Activated naive CD4-positive, alpha-beta T cell treated with anti-CD3 and anti-CD28 coated beads for 36 hours (primary cell): ENCODE data around the gene DGKI. TPM values are rescaled to one million over a fixed set of nuclear protein-coding genes. Genes with fewer than 3 reads are reported as not detected.
"Not testable (repeated sequence)": the region's sequence is repeated elsewhere in the genome, so short reads cannot be mapped to it uniquely, and the experiment has no call there.

Source experiments
- CTCF ChIA-PET: fragments of 350-600 bp; sonication (Branson Sonifier 250); formaldehyde crosslinking; loops from one replicate; lab custom pipeline; 2021; ENCODE audit warnings: antibody characterized with exemption; lab: Charles Lee
- DNase-seq: peaks from one replicate; pipeline ENCODE4 v3.0.0-alpha.2; 2020
- H3K27ac Mint-ChIP-seq: one replicate; pipeline ENCODE4 v1.8.0; 2021; ENCODE audit warnings: mild to moderate bottlenecking, mixed read lengths
- H3K27me3 Mint-ChIP-seq: one replicate; pipeline ENCODE4 v1.8.0; 2021; ENCODE audit warnings: low read depth, mixed read lengths
- H3K36me3 Mint-ChIP-seq: one replicate; pipeline ENCODE4 v1.8.0; 2021; ENCODE audit warnings: low read depth, mixed read lengths
- H3K4me1 Mint-ChIP-seq: one replicate; pipeline ENCODE4 v1.8.0; 2021; ENCODE audit warnings: low read depth, mixed read lengths
- H3K4me3 Mint-ChIP-seq: one replicate; pipeline ENCODE4 v1.8.0; 2021; ENCODE audit warnings: mild to moderate bottlenecking, moderate library complexity, mixed read lengths
- H3K9me3 Mint-ChIP-seq: one replicate; pipeline ENCODE4 v1.8.0; 2021; ENCODE audit warnings: mixed read lengths
- intact Hi-C: fragments of 100-400 bp; cut with micrococcal nuclease; formaldehyde crosslinking; loops from one replicate; pipeline ENCODE4 v1.15.1; 2023
- total RNA-seq, 2 experiments: library from RNA; stranded (reverse); gene quantifications; one replicate each; pipeline ENCODE4 v1.2.3, GENCODE V29; 2021

The DGKI gene
- total RNA-seq, 2 experiments from 2014 or later: 2.0 to 2.7 TPM

DNA sequence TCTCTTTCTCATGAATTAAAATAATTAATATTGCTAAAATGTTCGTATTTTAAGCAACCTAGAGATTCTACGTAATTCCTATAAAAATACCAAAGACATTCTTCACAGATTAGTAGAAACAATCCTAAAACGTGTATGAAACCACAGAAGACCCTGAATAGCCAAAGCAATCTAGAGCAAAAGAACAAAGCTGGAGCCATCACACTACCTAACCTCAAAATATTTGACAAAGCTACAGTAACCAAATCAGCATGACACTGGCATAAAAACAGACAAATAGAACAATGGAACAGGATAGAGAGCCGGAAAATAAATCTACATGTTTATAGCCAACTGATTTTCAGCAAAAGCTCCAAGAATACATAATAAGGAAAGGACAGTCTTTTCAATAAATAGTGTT lies 397.8 kb downstream of the DGKI start:
- CTCF ChIA-PET: no interaction called here
- intact Hi-C loops: no loop called here
- H3K36me3 Mint-ChIP-seq: no peaks in the 10 kb centered on the region
- H3K27me3 Mint-ChIP-seq: peaks cover 4% of the 10 kb centered on the region
- no peaks in the 10 kb centered on the region for H3K4me1 Mint-ChIP-seq
- H3K27ac Mint-ChIP-seq: no peak overlapping the region
- no peak overlapping the region for H3K4me3 Mint-ChIP-seq
- H3K9me3 Mint-ChIP-seq: no peaks in the 10 kb centered on the region
- no peak for DNase-seq

DNA sequence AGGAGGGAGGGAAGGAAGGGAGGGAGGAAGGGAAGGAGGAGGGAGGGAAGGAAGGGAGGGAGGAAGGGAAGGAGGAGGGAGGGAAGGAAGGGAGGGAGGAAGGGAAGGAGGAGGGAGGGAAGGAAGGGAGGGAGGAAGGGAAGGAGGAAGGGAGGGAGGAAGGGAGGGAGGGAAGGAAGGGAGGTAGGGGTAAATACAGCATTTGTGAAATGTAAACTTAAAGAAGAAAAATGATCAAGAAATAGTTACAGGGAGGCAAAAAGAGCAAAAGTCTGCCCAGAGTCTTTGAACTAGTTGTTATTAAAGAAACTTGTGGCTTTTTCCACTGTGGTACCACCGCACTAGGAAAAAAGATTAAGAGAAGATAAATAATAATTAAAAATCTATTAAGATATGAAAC lies 398.2 kb downstream of the DGKI start:
- intact Hi-C loops, H3K4me3 Mint-ChIP-seq, H3K27ac Mint-ChIP-seq, H3K27me3 Mint-ChIP-seq, DNase-seq, H3K9me3 Mint-ChIP-seq, CTCF ChIA-PET, H3K36me3 Mint-ChIP-seq, H3K4me1 Mint-ChIP-seq: not testable (repeated sequence)

DNA sequence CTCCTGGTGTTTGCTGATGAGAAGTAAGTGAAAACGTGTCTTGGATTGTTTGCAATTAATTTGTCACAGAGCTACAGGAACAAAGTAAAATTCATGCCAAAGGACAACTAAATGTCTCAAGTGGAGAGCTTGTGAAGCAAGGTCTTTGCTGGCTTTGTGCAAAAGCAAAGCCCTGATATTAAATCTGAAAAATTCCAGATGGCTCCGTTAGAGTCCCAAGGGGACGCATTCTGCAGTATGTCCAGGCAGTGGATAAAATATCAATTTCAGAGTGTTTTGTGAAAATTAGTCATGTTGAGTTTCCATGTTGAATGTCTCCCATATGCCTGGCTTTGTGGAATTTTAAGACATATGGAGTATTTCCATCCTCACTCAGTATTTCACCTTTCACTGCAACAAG lies 400.7 kb downstream of the DGKI start:
- DNase-seq: no peak
- intact Hi-C loops: no loop called here
- Mint-ChIP-seq H3K4me1 (no peaks in the 10 kb centered on the region), H3K27ac (no peak overlapping the region), H3K36me3 (no peaks in the 10 kb centered on the region), H3K4me3 (no peak overlapping the region), H3K9me3 (no peaks in the 10 kb centered on the region), H3K27me3 (peaks cover 4% of the 10 kb centered on the region)
- CTCF ChIA-PET: interaction anchor here (0.6 to 1.7 kb wide), 2 partner anchors 9 to 289 kb away, joined by 3 to 7 read pairs; no protein-coding TSS in a partner anchor

DNA sequence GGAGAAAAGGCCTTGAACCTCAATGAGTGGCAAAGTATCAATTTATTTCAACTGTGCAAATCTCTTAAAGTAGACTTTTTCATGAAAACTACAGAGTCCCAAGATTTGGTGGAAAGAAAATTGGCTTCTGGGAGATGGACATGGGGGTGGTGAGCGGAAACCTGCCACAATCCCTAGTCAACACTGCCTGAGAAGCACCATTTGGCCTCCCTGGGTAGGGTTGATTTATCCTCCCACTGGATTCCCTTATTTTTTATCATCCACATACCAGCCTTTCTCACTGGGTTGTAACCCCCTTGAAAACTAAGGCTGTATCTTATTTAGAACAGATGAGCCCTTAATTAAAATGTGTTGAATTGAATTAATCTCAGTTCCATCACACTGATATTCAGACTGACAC lies 401.5 kb downstream of the DGKI start:
- DNase-seq: no peak
- no peak overlapping the region for H3K27ac Mint-ChIP-seq
- intact Hi-C loops: no loop called here
- no peak overlapping the region for H3K4me3 Mint-ChIP-seq
- no peaks in the 10 kb centered on the region for H3K9me3 Mint-ChIP-seq
- no peaks in the 10 kb centered on the region for H3K4me1 Mint-ChIP-seq
- CTCF ChIA-PET: interaction anchor here (0.6 to 1.7 kb wide), 2 partner anchors 9 to 288 kb away, joined by 3 to 7 read pairs; no protein-coding TSS in a partner anchor
- peaks cover 4% of the 10 kb centered on the region for H3K27me3 Mint-ChIP-seq
- H3K36me3 Mint-ChIP-seq: no peaks in the 10 kb centered on the region

DNA sequence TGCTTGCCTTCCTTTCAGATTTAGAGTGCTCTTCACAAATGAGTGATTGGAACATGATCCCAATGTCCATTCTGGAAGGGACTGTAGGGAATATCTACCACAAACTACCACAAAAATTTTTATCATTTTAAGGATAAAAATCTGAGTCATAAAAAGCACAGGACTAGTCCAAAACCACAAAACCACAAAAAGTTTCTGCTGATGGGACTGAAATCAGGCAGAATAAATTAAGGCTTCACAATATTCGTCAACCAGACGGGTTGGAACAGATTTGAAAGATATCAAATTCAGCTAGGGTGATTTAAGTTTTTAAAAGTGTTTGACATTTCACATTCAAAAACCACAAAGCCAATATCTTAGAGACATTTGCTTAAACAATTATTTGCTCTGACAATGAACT lies 403.2 kb downstream of the DGKI start:
- Mint-ChIP-seq H3K4me1 (no peaks in the 10 kb centered on the region), H3K27me3 (peaks cover 2% of the 10 kb centered on the region), H3K36me3 (no peaks in the 10 kb centered on the region), H3K9me3 (no peaks in the 10 kb centered on the region), H3K27ac (no peak overlapping the region), H3K4me3 (no peak overlapping the region)
- DNase-seq: no peak
- intact Hi-C loops: no loop called here
- CTCF ChIA-PET: no interaction called here

DNA sequence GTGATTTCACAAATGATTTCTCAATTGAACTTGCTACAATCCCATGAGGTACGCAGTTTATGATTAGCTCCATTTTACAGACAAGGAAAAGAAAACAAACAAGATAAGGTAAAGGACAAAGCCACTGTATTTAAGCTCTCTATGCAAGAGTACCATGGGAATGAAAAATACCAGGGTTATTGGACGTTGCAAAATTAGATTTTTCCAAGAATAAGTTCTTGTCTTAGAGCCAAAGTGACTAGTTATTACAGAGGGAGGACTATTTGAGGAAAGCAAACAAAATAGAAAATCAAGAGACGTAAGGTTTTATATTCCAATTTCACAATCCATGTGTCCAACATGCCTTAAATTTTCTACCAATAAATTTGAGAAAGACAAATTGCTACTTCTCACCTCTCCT lies 405.3 kb downstream of the DGKI start:
- H3K27ac Mint-ChIP-seq: no peak overlapping the region
- H3K9me3 Mint-ChIP-seq: no peaks in the 10 kb centered on the region
- no peaks in the 10 kb centered on the region for H3K4me1 Mint-ChIP-seq
- intact Hi-C loops: no loop called here
- no peak for DNase-seq
- peaks cover 2% of the 10 kb centered on the region for H3K27me3 Mint-ChIP-seq
- no peak overlapping the region for H3K4me3 Mint-ChIP-seq
- H3K36me3 Mint-ChIP-seq: no peaks in the 10 kb centered on the region
- CTCF ChIA-PET: no interaction called here

DNA sequence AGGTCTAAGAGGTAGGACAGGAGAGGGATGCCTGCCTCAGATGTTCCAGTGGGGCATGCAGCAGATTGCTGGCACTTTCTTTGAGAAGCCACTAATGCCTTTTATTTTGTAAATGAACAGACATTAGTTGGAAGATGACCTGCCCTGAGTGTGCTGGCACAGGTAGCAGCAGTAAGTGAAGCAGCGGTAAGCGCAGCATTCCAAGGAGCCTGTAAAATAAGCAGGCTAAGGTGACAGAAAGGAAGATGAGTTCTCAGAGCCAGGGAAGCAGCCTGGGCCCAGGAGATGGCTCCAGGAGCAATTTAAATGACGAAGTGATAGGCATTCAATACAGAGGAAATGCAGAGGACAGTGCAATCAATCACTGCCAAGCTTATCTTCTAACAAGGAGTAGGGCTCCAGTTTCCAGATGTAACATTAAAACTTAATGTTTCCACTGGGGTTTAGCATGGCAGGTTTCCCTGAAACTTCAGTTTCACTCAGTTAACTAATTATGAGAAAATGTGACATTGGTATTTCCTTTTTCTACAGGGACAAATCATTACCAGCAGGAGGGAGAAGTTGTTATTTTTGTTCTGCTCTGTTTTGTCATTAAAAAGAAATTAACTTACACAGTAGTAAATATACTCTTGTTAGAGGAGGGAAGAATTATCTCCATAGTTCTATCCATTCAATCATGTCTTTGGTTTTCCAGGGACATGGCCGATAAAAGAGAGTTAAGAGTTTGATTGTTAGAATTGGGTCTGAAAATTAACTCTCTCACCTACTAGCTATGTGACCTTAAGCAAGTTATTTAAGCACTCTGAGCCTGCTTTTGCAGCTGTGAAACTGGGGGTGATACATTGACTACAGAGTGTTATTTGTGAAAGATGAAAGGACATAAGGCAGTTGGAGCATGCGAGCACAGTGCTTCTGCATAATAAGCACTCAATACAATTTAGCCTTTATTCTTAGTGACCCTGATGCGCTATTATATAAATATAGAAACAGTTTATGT lies 406.6 kb downstream of the DGKI start:
- Mint-ChIP-seq H3K9me3 (no peaks in the 10 kb centered on the region), H3K4me3 (no peak overlapping the region), H3K27me3 (no peaks in the 10 kb centered on the region), H3K4me1 (no peaks in the 10 kb centered on the region), H3K36me3 (no peaks in the 10 kb centered on the region), H3K27ac (no peak overlapping the region)
- CTCF ChIA-PET: no interaction called here
- intact Hi-C loops: no loop called here
- DNase-seq: no peak

DNA sequence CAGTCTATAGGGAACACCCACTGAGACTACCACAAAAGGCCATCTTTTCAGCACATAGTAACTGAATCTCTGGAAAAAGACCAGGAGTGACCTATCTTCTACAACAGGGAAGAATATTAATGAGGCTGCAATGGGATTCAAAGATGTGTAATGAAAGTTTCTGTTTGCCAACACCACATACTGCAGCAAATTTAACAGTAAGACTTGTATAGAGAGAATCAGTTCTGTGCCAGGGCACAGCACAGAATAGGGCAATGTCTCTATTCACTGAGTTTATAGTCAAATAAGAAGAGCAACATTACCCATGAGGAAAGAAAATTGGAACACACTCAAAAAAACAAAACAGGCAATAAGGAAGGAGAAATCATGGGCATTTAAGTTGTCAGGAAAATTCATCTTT lies 411.8 kb downstream of the DGKI start:
- CTCF ChIA-PET: no interaction called here
- intact Hi-C loops: no loop called here
- no peak for DNase-seq
- no peaks in the 10 kb centered on the region for H3K4me1 Mint-ChIP-seq
- H3K27me3 Mint-ChIP-seq: no peaks in the 10 kb centered on the region
- H3K9me3 Mint-ChIP-seq: no peaks in the 10 kb centered on the region
- H3K36me3 Mint-ChIP-seq: no peaks in the 10 kb centered on the region
- no peak overlapping the region for H3K4me3 Mint-ChIP-seq
- H3K27ac Mint-ChIP-seq: no peak overlapping the region

DNA sequence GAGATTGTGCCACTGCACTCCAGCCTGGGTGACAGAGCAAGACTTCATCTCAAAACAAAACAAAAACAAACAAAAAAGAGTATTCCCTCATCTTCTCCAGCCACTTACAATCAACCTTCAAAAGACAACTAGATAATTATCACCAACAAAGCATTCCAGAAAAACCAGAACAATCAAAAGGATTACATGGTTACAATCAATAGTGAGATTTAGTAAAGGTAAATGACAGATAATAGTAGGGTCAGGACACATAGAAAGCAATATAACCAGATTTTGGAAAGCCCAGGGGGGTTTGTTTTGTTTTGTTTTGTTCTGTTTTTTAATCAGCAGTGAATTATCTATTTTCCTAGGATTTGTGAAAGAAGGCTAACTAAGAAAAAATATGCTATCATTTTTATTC lies 412.2 kb downstream of the DGKI start:
- no peaks in the 10 kb centered on the region for H3K27me3 Mint-ChIP-seq
- intact Hi-C loops: no loop called here
- DNase-seq: no peak
- no peaks in the 10 kb centered on the region for H3K9me3 Mint-ChIP-seq
- CTCF ChIA-PET: interaction anchor here (0.6 kb wide), 1 partner anchor 198 kb away, joined by 4 read pairs; no protein-coding TSS in a partner anchor
- no peaks in the 10 kb centered on the region for H3K4me1 Mint-ChIP-seq
- no peak overlapping the region for H3K27ac Mint-ChIP-seq
- no peak overlapping the region for H3K4me3 Mint-ChIP-seq
- no peaks in the 10 kb centered on the region for H3K36me3 Mint-ChIP-seq

DNA sequence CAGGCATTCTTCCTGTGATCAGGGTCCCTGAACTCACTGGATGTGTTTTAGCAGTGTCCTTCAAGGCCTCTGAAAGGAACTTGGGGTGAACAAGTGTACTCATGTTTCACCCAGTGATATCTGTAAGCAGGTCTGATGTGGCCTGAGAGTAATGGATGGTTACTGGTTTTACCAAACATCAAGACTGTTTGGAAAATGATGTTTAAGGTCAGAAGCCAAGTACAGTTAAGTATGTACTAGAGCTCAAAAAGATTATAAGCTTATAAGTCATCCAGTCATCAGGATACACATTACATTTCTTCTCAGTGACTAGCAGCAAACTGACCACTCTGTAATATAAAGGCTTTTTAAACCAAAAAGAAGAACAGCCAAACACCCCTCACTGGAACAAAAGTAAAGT lies 423.5 kb downstream of the DGKI start:
- Mint-ChIP-seq H3K36me3 (no peaks in the 10 kb centered on the region), H3K9me3 (peaks cover 3% of the 10 kb centered on the region), H3K27ac (no peak overlapping the region), H3K4me1 (no peaks in the 10 kb centered on the region), H3K27me3 (no peaks in the 10 kb centered on the region), H3K4me3 (no peak overlapping the region)
- intact Hi-C loops: no loop called here
- no peak for DNase-seq
- CTCF ChIA-PET: no interaction called here

DNA sequence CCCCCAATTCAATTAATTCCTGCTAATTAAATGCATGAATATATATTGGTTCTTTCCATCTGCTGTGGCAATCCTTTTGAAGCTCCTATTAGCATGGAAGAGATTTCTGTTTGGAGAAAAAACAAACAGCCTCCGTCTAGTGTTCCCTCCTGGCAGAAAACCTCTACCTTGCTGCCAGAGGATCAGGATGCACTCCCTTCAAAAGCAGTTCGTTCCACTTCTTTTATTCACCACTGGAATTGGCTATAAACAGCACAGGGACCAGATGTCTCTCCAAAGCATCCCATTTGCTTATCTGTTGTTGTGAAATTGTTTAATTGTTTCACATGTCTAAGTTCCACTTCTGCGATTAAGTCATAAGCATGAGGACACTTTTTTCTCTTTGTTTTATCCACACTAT lies 425.4 kb downstream of the DGKI start:
- no peak overlapping the region for H3K27ac Mint-ChIP-seq
- peaks cover 2% of the 10 kb centered on the region for H3K9me3 Mint-ChIP-seq
- intact Hi-C loops: no loop called here
- no peaks in the 10 kb centered on the region for H3K36me3 Mint-ChIP-seq
- CTCF ChIA-PET: no interaction called here
- H3K27me3 Mint-ChIP-seq: no peaks in the 10 kb centered on the region
- H3K4me1 Mint-ChIP-seq: no peaks in the 10 kb centered on the region
- H3K4me3 Mint-ChIP-seq: no peak overlapping the region
- no peak for DNase-seq

DNA sequence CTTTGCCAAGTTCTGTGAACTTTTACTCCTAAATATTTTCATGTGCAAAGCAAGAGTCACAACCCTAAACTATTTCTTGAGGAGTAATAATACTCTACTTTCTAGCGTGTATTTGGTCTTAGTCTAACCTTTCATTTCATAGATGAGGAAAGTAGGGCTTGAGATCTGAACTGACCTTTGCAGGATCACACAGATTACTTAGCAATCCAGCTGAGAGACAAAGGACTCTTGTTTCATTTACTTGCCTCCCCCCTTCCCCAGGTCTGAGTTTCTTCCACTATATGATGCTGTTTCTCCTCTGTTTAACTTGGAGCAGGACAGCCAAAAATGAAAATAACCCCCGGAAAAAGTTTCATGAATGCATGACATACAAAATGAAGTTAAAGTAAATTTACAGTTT lies 427.9 kb downstream of the DGKI start:
- H3K4me1 Mint-ChIP-seq: no peaks in the 10 kb centered on the region
- H3K27me3 Mint-ChIP-seq: no peaks in the 10 kb centered on the region
- no peaks in the 10 kb centered on the region for H3K9me3 Mint-ChIP-seq
- CTCF ChIA-PET: no interaction called here
- no peaks in the 10 kb centered on the region for H3K36me3 Mint-ChIP-seq
- H3K4me3 Mint-ChIP-seq: no peak overlapping the region
- DNase-seq: no peak
- intact Hi-C loops: no loop called here
- H3K27ac Mint-ChIP-seq: no peak overlapping the region

DNA sequence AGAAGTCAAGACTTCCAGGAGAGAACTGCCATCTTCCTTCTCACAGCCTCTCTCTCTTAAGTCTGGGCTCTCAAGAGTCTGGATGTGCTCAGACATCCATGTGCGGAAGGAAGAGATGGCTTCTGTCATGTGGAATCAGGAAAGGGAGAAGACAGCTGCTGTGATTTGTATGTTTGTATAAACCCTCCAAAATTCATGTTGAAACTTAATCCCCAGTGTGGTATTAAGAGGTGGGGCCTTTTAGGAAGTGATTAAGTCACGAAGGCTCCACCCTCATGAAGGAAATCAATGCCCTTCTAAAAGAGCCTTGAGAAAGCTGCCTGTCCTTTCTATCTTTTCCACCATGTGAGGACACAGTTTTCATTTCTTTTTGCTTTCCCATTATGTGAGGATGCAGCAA lies 429.3 kb downstream of the DGKI start:
- no peaks in the 10 kb centered on the region for H3K9me3 Mint-ChIP-seq
- H3K27me3 Mint-ChIP-seq: no peaks in the 10 kb centered on the region
- H3K36me3 Mint-ChIP-seq: no peaks in the 10 kb centered on the region
- H3K4me1 Mint-ChIP-seq: no peaks in the 10 kb centered on the region
- intact Hi-C loops: no loop called here
- CTCF ChIA-PET: no interaction called here
- no peak overlapping the region for H3K4me3 Mint-ChIP-seq
- DNase-seq: no peak
- H3K27ac Mint-ChIP-seq: no peak overlapping the region
